Measurements from ENCODE around the gene TRPM7. TPM values are rescaled to one million over a fixed set of nuclear protein-coding genes. Genes with fewer than 3 reads are reported as not detected.

The TRPM7 gene
- total and polyA plus RNA-seq, 2 of the 8 experiments (the other 6 are each of a cell fraction or from before 2014, with no cell fraction given) = 7.5 to 33.2 TPM

DNA sequence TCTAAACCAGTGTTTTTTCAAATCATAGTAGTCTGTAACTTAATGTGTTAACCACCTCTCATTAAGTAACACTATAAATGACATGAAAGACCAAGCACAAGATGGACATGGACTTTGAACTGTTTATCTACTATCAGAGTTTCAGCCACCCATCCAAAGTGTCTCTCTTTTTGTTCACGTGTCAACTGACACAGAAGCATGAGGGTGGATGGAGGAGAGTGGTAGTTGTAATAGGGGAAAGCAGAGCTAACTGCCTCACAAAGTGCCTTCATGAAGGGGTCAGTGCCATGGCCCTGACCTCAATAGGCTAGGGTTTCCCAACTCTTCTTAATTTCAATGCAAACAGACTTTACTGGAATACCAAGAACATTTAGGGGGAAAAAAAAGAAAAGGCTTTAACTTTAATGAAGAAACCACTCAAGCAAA, 32.1 kb upstream of the TRPM7 start:
- no peak overlapping the region for H4K5ac ChIP-seq (ENCODE audit: insufficient read length, low read depth, low read length)
- H3K79me2 ChIP-seq (ENCODE audit: control insufficient read depth in 1 of 2, insufficient read depth in 2 of 2, low read length in 2 of 2) = no peaks in the 10 kb centered on the region
- no peak overlapping the region for H2BK120ac ChIP-seq (replicated peaks; ENCODE audit: low read depth, low read length)
- H3K56ac ChIP-seq (replicated peaks; ENCODE audit: insufficient read length, low read depth, low read length) = no peak overlapping the region
- no peak overlapping the region for H3K14ac ChIP-seq (ENCODE audit: insufficient read length)
- no peak overlapping the region for H2AK5ac ChIP-seq (ENCODE audit: low read depth, low read length)
- CTCF ChIA-PET (ENCODE audit: partially characterized antibody) = no interaction called here
- H2BK15ac ChIP-seq (ENCODE audit: low read length) = no peak overlapping the region
- DNase-seq (ENCODE audit: low read depth in 1 of 2, low spot score in 2 of 2) (no peak), FAIRE-seq (no peak)
- no peak overlapping the region for H3K9ac ChIP-seq (replicated peaks in 1 of 4; ENCODE audit: extremely low read depth in 1 of 4, low read depth in 3 of 4, low read length in 3 of 4)
- H4K20me1 ChIP-seq (replicated peaks in 1 of 2; ENCODE audit: control insufficient read depth in 1 of 2, insufficient read depth in 2 of 2, low read length in 2 of 2) = no peaks in the 10 kb centered on the region
- H3K36me3 ChIP-seq (ENCODE audit: control insufficient read depth in 2 of 4, insufficient read depth in 4 of 4, low read length in 3 of 4) = peaks cover 0 to 8% (median 0%) of the 10 kb centered on the region in 4 experiments; a peak in 2 of 8 replicates
- no peak overlapping the region for H3K4me3 ChIP-seq (ENCODE audit: extremely low read depth in 1 of 4, insufficient read depth in 2 of 4, low read depth in 3 of 4, low read length in 4 of 4)
- no peaks in the 10 kb centered on the region for H3K23me2 ChIP-seq (ENCODE audit: low read depth, low read length)
- H3K23ac ChIP-seq (ENCODE audit: insufficient read length) = no peak overlapping the region
- H3K79me1 ChIP-seq (ENCODE audit: low read depth, low read length) = no peaks in the 10 kb centered on the region
- H3K4me2 ChIP-seq (ENCODE audit: insufficient read depth in 1 of 2, low read depth in 2 of 2, low read length in 2 of 2) = no peak overlapping the region
- no peaks in the 10 kb centered on the region for H3K27me3 ChIP-seq (replicated peaks in 1 of 4; ENCODE audit: control insufficient read depth in 3 of 4, extremely low read depth in 1 of 4, insufficient read depth in 3 of 4, low read length in 3 of 4)
- H4K8ac ChIP-seq (ENCODE audit: extremely low read depth, insufficient read depth, low read length) = no peak overlapping the region
- no peak overlapping the region for H4K91ac ChIP-seq (replicated peaks; ENCODE audit: insufficient read length, low read length)
- no peak overlapping the region for H3K27ac ChIP-seq (ENCODE audit: low read depth, low read length)
- no peak overlapping the region for H2BK12ac ChIP-seq (ENCODE audit: low read depth, low read length)
- no peak overlapping the region for H2BK5ac ChIP-seq (ENCODE audit: low read depth, low read length)
- no peak overlapping the region for H2AFZ ChIP-seq (ENCODE audit: low read length)
- TF ChIP-seq POU5F1 (IDR thresholded peaks at IDR 0.05; ENCODE audit: low read depth, low read length) (no peak), CEBPB (IDR thresholded peaks at IDR 0.05; ENCODE audit: low read depth, low read length) (no peak)
- TF ChIP-seq, protein P1, sequence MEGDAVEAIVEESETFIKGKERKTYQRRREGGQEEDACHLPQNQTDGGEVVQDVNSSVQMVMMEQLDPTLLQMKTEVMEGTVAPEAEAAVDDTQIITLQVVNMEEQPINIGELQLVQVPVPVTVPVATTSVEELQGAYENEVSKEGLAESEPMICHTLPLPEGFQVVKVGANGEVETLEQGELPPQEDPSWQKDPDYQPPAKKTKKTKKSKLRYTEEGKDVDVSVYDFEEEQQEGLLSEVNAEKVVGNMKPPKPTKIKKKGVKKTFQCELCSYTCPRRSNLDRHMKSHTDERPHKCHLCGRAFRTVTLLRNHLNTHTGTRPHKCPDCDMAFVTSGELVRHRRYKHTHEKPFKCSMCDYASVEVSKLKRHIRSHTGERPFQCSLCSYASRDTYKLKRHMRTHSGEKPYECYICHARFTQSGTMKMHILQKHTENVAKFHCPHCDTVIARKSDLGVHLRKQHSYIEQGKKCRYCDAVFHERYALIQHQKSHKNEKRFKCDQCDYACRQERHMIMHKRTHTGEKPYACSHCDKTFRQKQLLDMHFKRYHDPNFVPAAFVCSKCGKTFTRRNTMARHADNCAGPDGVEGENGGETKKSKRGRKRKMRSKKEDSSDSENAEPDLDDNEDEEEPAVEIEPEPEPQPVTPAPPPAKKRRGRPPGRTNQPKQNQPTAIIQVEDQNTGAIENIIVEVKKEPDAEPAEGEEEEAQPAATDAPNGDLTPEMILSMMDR (IDR thresholded peaks at IDR 0.05; ENCODE audit: control extremely low read depth in 1 of 3, insufficient read depth in 1 of 3, low read depth in 1 of 3, low read length in 3 of 3) = no peak
- TF ChIP-seq, protein P2, sequence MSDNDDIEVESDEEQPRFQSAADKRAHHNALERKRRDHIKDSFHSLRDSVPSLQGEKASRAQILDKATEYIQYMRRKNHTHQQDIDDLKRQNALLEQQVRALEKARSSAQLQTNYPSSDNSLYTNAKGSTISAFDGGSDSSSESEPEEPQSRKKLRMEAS (IDR thresholded peaks at IDR 0.05) = no peak
- H3K18ac ChIP-seq (ENCODE audit: extremely low read depth, low read length) = no peak overlapping the region
- H3K4ac ChIP-seq (replicated peaks; ENCODE audit: insufficient read length, low read depth, low read length) = no peak overlapping the region
- H2BK20ac ChIP-seq (ENCODE audit: low read length) = no peak overlapping the region
- POLR2A ChIA-PET (ENCODE audit: partially characterized antibody) = interaction anchor here (0.6 kb wide), 1 partner anchor 17 kb away, joined by 4 read pairs; no protein-coding TSS in a partner anchor
- WGBS, 2 experiments (ENCODE audit: extremely low coverage in 1 of 2, insufficient coverage in 1 of 2, insufficient read length in 1 of 2, insufficient replicate concordance in 2 of 2, low coverage in 1 of 2, low lambda C conversion rate in 2 of 2, missing lambda C conversion rate in 1 of 2) = 81% methylated on average over 1 of the region's 1 CpG; no CpG with 5 or more reads in 1 of the 2 experiments
- no peaks in the 10 kb centered on the region for H3K9me3 ChIP-seq (ENCODE audit: insufficient read depth in 2 of 2, low read depth in 1 of 2, low read length in 1 of 2)
- H3K4me1 ChIP-seq (replicated peaks in 1 of 4; ENCODE audit: control insufficient read depth in 3 of 4, insufficient read depth in 4 of 4, low read length in 3 of 4) = no peaks in the 10 kb centered on the region

All from H1 (cell line).